Muscle of back (tissue), 11 donors: ENCODE data around the gene WDFY3. TPM values are rescaled to one million over a fixed set of nuclear protein-coding genes. Genes with fewer than 3 reads are reported as not detected.

Experiments used
- DNase-seq, 3 donors: peaks; one replicate each; pipeline versions ENCODE4 v3.0.0 to v3.0.0-alpha.2; 2013
- polyA plus RNA-seq, 10 donors: library from polyadenylated mRNA; unstranded; fragments of 120-200 nt; gene quantifications; one replicate each; pipeline ENCODE4 v1.2.1, GENCODE V29; 2013; ENCODE audit not compliant: insufficient read length in 10 of 10

Gene WDFY3
- polyA plus RNA-seq, 10 donors = 17.1 to 25.0 (median 22.3) TPM

DNA sequence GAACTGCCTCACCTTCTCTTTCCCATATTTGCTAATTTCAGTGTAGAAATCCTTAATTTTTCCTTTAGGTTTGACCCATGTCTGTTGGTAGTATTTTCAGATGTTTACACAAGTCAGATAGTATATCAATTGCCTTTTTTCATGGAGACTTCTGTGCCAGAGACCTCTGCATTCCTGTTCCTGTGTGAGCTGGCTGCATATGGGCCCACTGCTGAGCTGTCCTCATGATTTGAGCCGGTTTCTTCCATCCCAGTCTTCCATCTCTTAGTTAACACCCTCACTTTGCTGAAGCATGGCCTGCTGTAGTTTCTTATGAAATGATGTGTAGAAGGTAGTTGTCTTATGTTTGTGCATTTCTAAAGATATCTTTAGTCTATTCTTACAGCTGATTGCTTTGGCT is 343.5 kb downstream of the WDFY3 start:
- DNase-seq = no peak
